Stimulated activated CD8-positive, alpha-beta memory T cell treated with anti-CD3 and anti-CD28 coated beads, Interleukin-4, amount 100 ng/mL, for 1 hour (primary cell): ENCODE data around the gene EPHB1.

Experiments
- DNase-seq, 2 donors: peaks; one replicate each; pipeline ENCODE4 v3.0.0-alpha.2; 2020; ENCODE audit warnings: low read depth in 2 of 2, low spot score in 1 of 2

The EPHB1 gene

GRCh38 chr3:134904776-134905646 lies 110.0 kb downstream of the EPHB1 start:
- DNase-seq: no peak

GRCh38 chr3:134905647-134905935 lies 110.5 kb downstream of the EPHB1 start:
- DNase-seq: no peak

GRCh38 chr3:134908271-134908670 lies 113.2 kb downstream of the EPHB1 start:
- no peak for DNase-seq

- no peak for DNase-seq
Observed at GRCh38 chr3:134910026-134910425, 115.0 kb downstream of the EPHB1 start.

- no peak for DNase-seq
Observed at GRCh38 chr3:134911586-134912548, 116.8 kb downstream of the EPHB1 start.

- no peak for DNase-seq
Observed at GRCh38 chr3:134916276-134916961, 121.4 kb downstream of the EPHB1 start.

- DNase-seq: no peak
Observed at GRCh38 chr3:134917631-134918030, 122.6 kb downstream of the EPHB1 start.

GRCh38 chr3:134918441-134918840 lies 123.4 kb downstream of the EPHB1 start:
- no peak for DNase-seq

- no peak for DNase-seq
Observed at GRCh38 chr3:134922101-134922500, 127.0 kb downstream of the EPHB1 start.

GRCh38 chr3:134922866-134923265 lies 127.8 kb downstream of the EPHB1 start:
- DNase-seq: no peak

- DNase-seq: no peak
Observed at GRCh38 chr3:134923286-134923685, 128.2 kb downstream of the EPHB1 start.

- no peak for DNase-seq
Observed at GRCh38 chr3:134927599-134927998, 132.5 kb downstream of the EPHB1 start.

- no peak for DNase-seq
Observed at GRCh38 chr3:134928392-134928791, 133.3 kb downstream of the EPHB1 start.

- DNase-seq: no peak
Observed at GRCh38 chr3:134928819-134929218, 133.8 kb downstream of the EPHB1 start.

GRCh38 chr3:134929976-134930375 lies 134.9 kb downstream of the EPHB1 start:
- no peak for DNase-seq

GRCh38 chr3:134931045-134931785 lies 136.2 kb downstream of the EPHB1 start:
- no peak for DNase-seq

- no peak for DNase-seq
Observed at GRCh38 chr3:134932035-134932434, 137.0 kb downstream of the EPHB1 start.

- DNase-seq: no peak
Observed at GRCh38 chr3:134933997-134934396, 138.9 kb downstream of the EPHB1 start.

- DNase-seq: no peak
Observed at GRCh38 chr3:134934933-134935332, 139.9 kb downstream of the EPHB1 start.

- DNase-seq: no peak
Observed at GRCh38 chr3:134937256-134938028, 142.4 kb downstream of the EPHB1 start.
